ENCODE results near the gene TSHZ1. TPM values are rescaled to one million over a fixed set of nuclear protein-coding genes. Genes with fewer than 3 reads are reported as not detected.

TSHZ1 gene
- total RNA-seq, 2 donors from 2014 or later: 8.3 to 11.2 TPM

DNA sequence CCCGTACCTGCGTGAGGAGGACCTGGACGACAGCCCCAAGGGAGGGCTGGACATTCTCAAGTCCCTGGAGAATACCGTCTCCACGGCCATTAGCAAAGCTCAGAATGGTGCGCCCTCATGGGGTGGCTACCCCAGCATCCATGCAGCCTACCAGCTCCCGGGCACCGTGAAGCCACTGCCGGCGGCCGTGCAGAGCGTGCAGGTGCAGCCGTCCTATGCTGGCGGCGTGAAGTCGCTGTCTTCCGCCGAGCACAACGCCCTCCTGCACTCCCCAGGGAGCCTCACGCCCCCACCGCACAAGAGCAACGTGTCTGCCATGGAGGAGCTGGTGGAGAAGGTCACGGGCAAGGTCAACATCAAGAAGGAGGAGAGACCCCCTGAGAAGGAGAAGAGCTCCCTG lies 76.4 kb downstream of the TSHZ1 start:
- H3K9me3 ChIP-seq: no peaks in the 10 kb centered on the region
- H3K4me1 ChIP-seq: peaks cover 5% of the 10 kb centered on the region
- H3K27ac ChIP-seq: no peak overlapping the region
- no peaks in the 10 kb centered on the region for H3K27me3 ChIP-seq
- TF ChIP-seq POLR2A (IDR thresholded peaks at IDR 0.05): no peak
- TF ChIP-seq, protein P1, sequence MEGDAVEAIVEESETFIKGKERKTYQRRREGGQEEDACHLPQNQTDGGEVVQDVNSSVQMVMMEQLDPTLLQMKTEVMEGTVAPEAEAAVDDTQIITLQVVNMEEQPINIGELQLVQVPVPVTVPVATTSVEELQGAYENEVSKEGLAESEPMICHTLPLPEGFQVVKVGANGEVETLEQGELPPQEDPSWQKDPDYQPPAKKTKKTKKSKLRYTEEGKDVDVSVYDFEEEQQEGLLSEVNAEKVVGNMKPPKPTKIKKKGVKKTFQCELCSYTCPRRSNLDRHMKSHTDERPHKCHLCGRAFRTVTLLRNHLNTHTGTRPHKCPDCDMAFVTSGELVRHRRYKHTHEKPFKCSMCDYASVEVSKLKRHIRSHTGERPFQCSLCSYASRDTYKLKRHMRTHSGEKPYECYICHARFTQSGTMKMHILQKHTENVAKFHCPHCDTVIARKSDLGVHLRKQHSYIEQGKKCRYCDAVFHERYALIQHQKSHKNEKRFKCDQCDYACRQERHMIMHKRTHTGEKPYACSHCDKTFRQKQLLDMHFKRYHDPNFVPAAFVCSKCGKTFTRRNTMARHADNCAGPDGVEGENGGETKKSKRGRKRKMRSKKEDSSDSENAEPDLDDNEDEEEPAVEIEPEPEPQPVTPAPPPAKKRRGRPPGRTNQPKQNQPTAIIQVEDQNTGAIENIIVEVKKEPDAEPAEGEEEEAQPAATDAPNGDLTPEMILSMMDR (IDR thresholded peaks at IDR 0.05): no peak
- WGBS, 2 donors: 96 to 98% methylated on average over 22 to 23 of the region's 23 CpGs
- ATAC-seq (no peak), DNase-seq (no peak)
- no peak overlapping the region for H3K4me3 ChIP-seq
- intact Hi-C loops (cut with DNase I): no loop called here
- H3K36me3 ChIP-seq (replicated peaks in 1 of 2; ENCODE audit: insufficient read depth in 1 of 2, low read depth in 2 of 2): no peaks in the 10 kb centered on the region

GRCh38 chr18:75287700-75288099 lies 77.1 kb downstream of the TSHZ1 start:
- TF ChIP-seq POLR2A (IDR thresholded peaks at IDR 0.05): no peak
- TF ChIP-seq, protein P1 (IDR thresholded peaks at IDR 0.05): no peak
- DNase-seq: no peak
- Histone ChIP-seq H3K9me3 (no peaks in the 10 kb centered on the region), H3K4me1 (peaks cover 5% of the 10 kb centered on the region), H3K27ac (no peak overlapping the region), H3K27me3 (no peaks in the 10 kb centered on the region), H3K4me3 (no peak overlapping the region), H3K36me3 (replicated peaks in 1 of 2; ENCODE audit: insufficient read depth in 1 of 2, low read depth in 2 of 2) (no peaks in the 10 kb centered on the region)
- WGBS, 2 donors: 93 to 97% methylated on average over 20 to 22 of the region's 24 CpGs
- intact Hi-C loops (cut with DNase I): no loop called here
- ATAC-seq: no peak

GRCh38 chr18:75289761-75290160 lies 79.2 kb downstream of the TSHZ1 start:
- no peak for DNase-seq
- Histone ChIP-seq H3K9me3 (no peaks in the 10 kb centered on the region), H3K36me3 (replicated peaks in 1 of 2; ENCODE audit: insufficient read depth in 1 of 2, low read depth in 2 of 2) (no peaks in the 10 kb centered on the region), H3K4me3 (no peak overlapping the region), H3K27ac (no peak overlapping the region), H3K4me1 (peaks cover 5% of the 10 kb centered on the region), H3K27me3 (no peaks in the 10 kb centered on the region)
- ATAC-seq: no peak
- 84 to 90% methylated on average over 4 of the region's 4 CpGs for WGBS, 2 donors
- intact Hi-C loops (cut with DNase I): no loop called here
- TF ChIP-seq POLR2A (IDR thresholded peaks at IDR 0.05): no peak
- TF ChIP-seq, protein P1 (IDR thresholded peaks at IDR 0.05): no peak

DNA sequence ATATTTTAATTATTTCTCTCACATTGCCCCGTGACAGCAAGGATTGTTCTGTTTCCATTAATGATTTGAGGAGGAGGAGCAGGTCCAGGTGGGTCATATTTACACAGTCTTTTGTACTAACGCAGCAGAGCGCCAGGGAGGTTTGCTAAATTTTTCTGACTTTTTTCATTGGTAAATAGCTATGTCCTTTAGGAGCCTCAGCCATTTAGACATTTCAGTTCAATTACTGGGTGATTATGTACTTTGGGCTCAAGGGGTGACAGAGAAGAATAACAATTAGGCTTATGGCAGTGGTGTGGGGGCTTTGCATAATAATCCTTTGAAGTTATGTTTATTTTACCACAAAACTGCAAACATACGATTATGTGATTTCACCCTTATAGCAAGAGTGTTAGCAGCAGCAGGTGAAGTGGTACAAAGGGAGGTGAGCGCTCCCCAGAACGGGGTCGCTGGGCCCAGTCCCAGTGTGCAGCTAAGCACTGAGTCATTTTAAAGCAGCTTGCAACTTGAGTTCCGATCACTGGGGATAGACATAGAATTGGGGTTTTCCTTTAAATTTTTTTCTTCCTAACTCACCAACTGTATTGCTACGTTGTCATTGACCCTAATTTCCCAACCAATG lies 80.3 kb downstream of the TSHZ1 start:
- peaks cover 5% of the 10 kb centered on the region for H3K4me1 ChIP-seq
- no peak overlapping the region for H3K27ac ChIP-seq
- DNase-seq: no peak
- ATAC-seq: peak; percentile 40
- H3K27me3 ChIP-seq: no peaks in the 10 kb centered on the region
- H3K36me3 ChIP-seq (replicated peaks in 1 of 2; ENCODE audit: insufficient read depth in 1 of 2, low read depth in 2 of 2): no peaks in the 10 kb centered on the region
- H3K4me3 ChIP-seq: no peak overlapping the region
- no peaks in the 10 kb centered on the region for H3K9me3 ChIP-seq
- TF ChIP-seq POLR2A (IDR thresholded peaks at IDR 0.05): no peak
- TF ChIP-seq, protein P1 (IDR thresholded peaks at IDR 0.05): no peak
- intact Hi-C loops (cut with DNase I): no loop called here
- 77 to 84% methylated on average over 9 of the region's 9 CpGs for WGBS, 2 donors

DNA sequence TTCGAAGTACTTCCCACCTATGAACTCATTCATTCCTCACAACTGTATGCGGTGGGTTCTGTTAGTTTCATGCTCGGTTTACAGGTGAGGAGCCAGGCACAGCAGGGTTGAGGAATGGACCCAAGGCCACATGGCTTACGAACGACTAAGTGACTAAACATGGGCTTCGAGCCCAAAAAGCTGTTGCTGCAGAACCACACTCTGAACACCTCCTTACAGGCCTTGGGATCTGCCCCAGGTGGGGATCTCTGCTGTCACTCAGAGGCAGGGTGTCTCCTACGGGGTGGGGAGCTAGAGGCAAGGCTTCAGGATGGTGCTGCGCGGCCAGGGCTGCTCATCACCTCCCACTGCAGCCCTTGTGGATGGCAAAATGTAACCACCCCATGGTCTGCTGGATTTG lies 80.9 kb downstream of the TSHZ1 start:
- Histone ChIP-seq H3K4me1 (peaks cover 5% of the 10 kb centered on the region), H3K27me3 (no peaks in the 10 kb centered on the region), H3K27ac (no peak overlapping the region), H3K36me3 (replicated peaks in 1 of 2; ENCODE audit: insufficient read depth in 1 of 2, low read depth in 2 of 2) (no peaks in the 10 kb centered on the region), H3K4me3 (no peak overlapping the region), H3K9me3 (no peaks in the 10 kb centered on the region)
- WGBS, 2 donors: 66 to 85% methylated on average over 8 to 9 of the region's 9 CpGs
- ATAC-seq (no peak), DNase-seq (no peak)
- TF ChIP-seq POLR2A (IDR thresholded peaks at IDR 0.05): no peak
- TF ChIP-seq, protein P1 (IDR thresholded peaks at IDR 0.05): no peak
- intact Hi-C loops (cut with DNase I): no loop called here

All from body of pancreas (tissue), 4 donors.